K562 (cell line): ENCODE measurements around the gene TM9SF4. TPM values are rescaled to one million over a fixed set of nuclear protein-coding genes. Genes with fewer than 3 reads are reported as not detected.

Experiments
- CEBPG ChIP-seq, 3 experiments: fragments of 200-800 bp in 1 of 3; sonication (Bioruptor generic) in 1 of 3; sonication (generic) in 1 of 3; formaldehyde crosslinking in 1 of 3; IDR thresholded peaks in 2 of 3; conservative IDR thresholded peaks in 1 of 3; 2 replicates each; pipeline versions ENCODE4 v1.6.1 to v1.8.0; 2016 to 2022; ENCODE audit warnings: missing compliant biosample characterization in 2 of 3, missing genetic modification characterization in 2 of 3, mild to moderate bottlenecking in 1 of 3, missing genetic modification reagents in 1 of 3
- CHCHD3 ChIP-seq: fragments of 250-450 bp; sonication (Bioruptor Pico); IDR thresholded peaks from 2 replicates; pipeline ENCODE4 v2.1.2; 2022; ENCODE audit warnings: mild to moderate bottlenecking
- DACH1 ChIP-seq: fragments of 450-650 bp; IDR thresholded peaks from 2 replicates; pipeline ENCODE4 v1.6.1; 2018; ENCODE audit not compliant: partially characterized antibody
- DPF2 ChIP-seq: fragments of 450-650 bp; IDR thresholded peaks from 2 replicates; pipeline ENCODE4 v1.6.1; 2016
- E2F5 ChIP-seq: sonication (generic); formaldehyde crosslinking; IDR thresholded peaks from 2 replicates; pipeline ENCODE4 v1.8.0; 2022; ENCODE audit warnings: mild to moderate bottlenecking, missing genetic modification reagents
- E2F6 ChIP-seq, 2 experiments: IDR thresholded peaks; 2 replicates each; pipeline ENCODE4 v1.6.1; 2011; ENCODE audit warnings: borderline replicate concordance in 1 of 2, control low read depth in 1 of 2, low read depth in 1 of 2, low read length in 1 of 2, mild to moderate bottlenecking in 1 of 2, mixed read lengths in 1 of 2, moderate library complexity in 1 of 2; ENCODE audit not compliant: insufficient read depth in 1 of 2, insufficient read length in 1 of 2, poor library complexity in 1 of 2, severe bottlenecking in 1 of 2; ENCODE audit errors: extremely low read depth in 1 of 2
- ETV6 ChIP-seq, 3 experiments: fragments of 150-350 bp in 1 of 3; sonication (generic) in 1 of 3; formaldehyde crosslinking in 1 of 3; IDR thresholded peaks; 2 replicates each; pipeline versions ENCODE4 v1.6.1 to v1.8.0; 2014 to 2022; ENCODE audit warnings: borderline replicate concordance in 2 of 3, low read depth in 2 of 3, antibody characterized with exemption in 1 of 3, low read length in 1 of 3, mild to moderate bottlenecking in 1 of 3, missing genetic modification reagents in 1 of 3
- GTF2A2 ChIP-seq: IDR thresholded peaks from 2 replicates; pipeline ENCODE4 v1.6.1; 2016; ENCODE audit warnings: mild to moderate bottlenecking, missing genetic modification characterization, missing compliant biosample characterization
- KAT2B ChIP-seq: IDR thresholded peaks from one replicate; pipeline ENCODE4 v1.6.1; 2012; ENCODE audit warnings: low read depth, mild to moderate bottlenecking, control low read depth, inconsistent platforms, low read length, moderate library complexity
- MAFG ChIP-seq: fragments of 450-650 bp; conservative IDR thresholded peaks from 2 replicates; pipeline ENCODE4 v1.6.1; 2016; ENCODE audit warnings: missing genetic modification characterization, missing compliant biosample characterization
- MCM7 ChIP-seq, 2 experiments: fragments of 450-650 bp; IDR thresholded peaks; 2 replicates each; pipeline ENCODE4 v1.6.1; 2016 to 2018
- PRMT5 ChIP-seq: sonication (generic); formaldehyde crosslinking; IDR thresholded peaks from 2 replicates; pipeline ENCODE4 v1.5.0; 2020; ENCODE audit warnings: missing genetic modification reagents
- RAD21 ChIP-seq, 2 experiments: fragments of 250-450 bp in 1 of 2; fragments of 450-650 bp in 1 of 2; sonication (Bioruptor Pico) in 1 of 2; formaldehyde crosslinking in 1 of 2; IDR thresholded peaks in 1 of 2; conservative IDR thresholded peaks in 1 of 2; 2 replicates each; pipeline versions ENCODE4 v1.4.0 to v1.8.0; 2020 to 2022; ENCODE audit warnings: mild to moderate bottlenecking in 2 of 2, moderate library complexity in 1 of 2
- RBM25 ChIP-seq: fragments of 200-400 bp; formaldehyde crosslinking; IDR thresholded peaks from 2 replicates; pipeline ENCODE4 v1.6.1; 2018; ENCODE audit warnings: low read length, low read depth, moderate library complexity; ENCODE audit not compliant: severe bottlenecking
- SAFB ChIP-seq: fragments of 200-400 bp; formaldehyde crosslinking; IDR thresholded peaks from 2 replicates; pipeline ENCODE4 v1.6.1; 2017; ENCODE audit warnings: low read depth, low read length, borderline replicate concordance
- SMAD2 ChIP-seq: fragments of 150-350 bp; IDR thresholded peaks from 2 replicates; pipeline ENCODE4 v1.6.1; 2014; ENCODE audit warnings: low read depth, mild to moderate bottlenecking, low read length
- TRIM28 ChIP-seq: fragments of 450-650 bp; IDR thresholded peaks from 2 replicates; pipeline ENCODE4 v1.6.1; 2017
- U2AF2 ChIP-seq: fragments of 200-400 bp; formaldehyde crosslinking; optimal IDR thresholded peaks from 2 replicates; pipeline ENCODE3; 2017; ENCODE audit warnings: low read depth, mild to moderate bottlenecking, low read length
- ZBTB2 ChIP-seq: fragments of 450-650 bp; IDR thresholded peaks from 2 replicates; pipeline ENCODE4 v1.6.1; 2016; ENCODE audit warnings: antibody characterized with exemption
- ZNF197 ChIP-seq: fragments of 200-800 bp; sonication (Bioruptor generic); IDR thresholded peaks from 2 replicates; pipeline ENCODE4 v1.6.1; 2016; ENCODE audit warnings: low read depth, missing genetic modification characterization, missing compliant biosample characterization
- ZNF253 ChIP-seq: fragments of 250-450 bp; sonication (Bioruptor Pico); conservative IDR thresholded peaks from 2 replicates; pipeline ENCODE4 v1.6.1; 2021; ENCODE audit warnings: mild to moderate bottlenecking
- ZNF316 ChIP-seq: fragments of 450-650 bp; IDR thresholded peaks from 2 replicates; pipeline ENCODE4 v1.6.1; 2016
- ZNF324 ChIP-seq: fragments of 250-450 bp; sonication (Bioruptor Pico); IDR thresholded peaks from 2 replicates; pipeline ENCODE4 v1.4.0; 2020; ENCODE audit warnings: mild to moderate bottlenecking
- ZNF639 ChIP-seq, 2 experiments: fragments of 200-800 bp in 1 of 2; sonication (Bioruptor generic) in 1 of 2; sonication (generic) in 1 of 2; formaldehyde crosslinking in 1 of 2; IDR thresholded peaks in 1 of 2; conservative IDR thresholded peaks in 1 of 2; 2 replicates each; pipeline versions ENCODE4 v1.5.0 to v1.6.1; 2016 to 2020; ENCODE audit warnings: missing compliant biosample characterization in 1 of 2, missing genetic modification characterization in 1 of 2, missing genetic modification reagents in 1 of 2
- polyA plus RNA-seq, 8 experiments: library from polyadenylated mRNA; depleted of rRNA in 4 of 8; stranded (reverse) in 5 of 8; unstranded in 3 of 8; fragments of >200 nt; fragmentation: Nextera tagmentation in 2 of 8; fragmentation: Illumina TruSeq in 1 of 8; extraction: Ambion mirVana in 2 of 8; extraction: Trizol in 1 of 8; gene quantifications; 2 replicates each; pipeline versions ENCODE4 v1.2.1 to v1.2.3, GENCODE V29; 2011 to 2014; ENCODE audit warnings: inconsistent platforms in 1 of 8, missing spikeins in 1 of 8
- total RNA-seq, 7 experiments: library from RNA; depleted of rRNA in 6 of 7; stranded (reverse); fragments of >200 nt in 6 of 7; fragmentation: Illumina TruSeq in 2 of 7; extraction: Trizol in 2 of 7; gene quantifications; 2 replicates each; pipeline versions ENCODE4 v1.2.1 to v1.2.3, GENCODE V29; 2011 to 2021; ENCODE audit warnings: low replicate concordance in 1 of 7

The TM9SF4 gene
- total and polyA plus RNA-seq, 9 of the 15 experiments (the other 6 are each of a cell fraction or from before 2014, with no cell fraction given), result 14.5 to 46.3 (median 26.9) TPM

- TF ChIP-seq ETV6 (IDR thresholded peaks at IDR 0.05; ENCODE audit: borderline replicate concordance in 1 of 2, low read depth in 2 of 2, low read length in 1 of 2) (no peak), ETV6 (CRISPR knock-in tag; IDR thresholded peaks at IDR 0.05; ENCODE audit: borderline replicate concordance) (0 out of 2 replicates have a peak, but pooled peaks have one; percentile 11), U2AF2 (no peak), MAFG (tag) (no peak), ZBTB2 (no peak), ZNF639 (CRISPR knock-in tag; conservative IDR thresholded peaks at IDR 0.05 in 1 of 2, IDR thresholded peaks at IDR 0.05 in 1 of 2) (no peak), SMAD2 (no peak), KAT2B (no peak), ZNF316 (peak; percentile 96), CEBPG (CRISPR knock-in tag; IDR thresholded peaks at IDR 0.05) (no peak), CEBPG (tag; conservative IDR thresholded peaks at IDR 0.05 in 1 of 2, IDR thresholded peaks at IDR 0.05 in 1 of 2) (no peak), DACH1 (no peak), E2F6 (IDR thresholded peaks at IDR 0.05; ENCODE audit: borderline replicate concordance in 1 of 2, extremely low read depth in 1 of 2, insufficient read depth in 1 of 2, insufficient read length in 1 of 2, low read depth in 1 of 2, low read length in 1 of 2, poor library complexity in 1 of 2, severe bottlenecking in 1 of 2) (no peak), TRIM28 (peak; percentile 80; the same call in 1 of the 2 replicates), RBM25 (peak; percentile 35), GTF2A2 (no peak), PRMT5 (CRISPR knock-in tag) (no peak), E2F5 (CRISPR knock-in tag) (no peak), ZNF324 (CRISPR knock-in tag) (no peak), ZNF197 (CRISPR knock-in tag) (no peak), DPF2 (no peak), RAD21 (CRISPR knock-in tag; conservative IDR thresholded peaks at IDR 0.05 in 1 of 2, IDR thresholded peaks at IDR 0.05 in 1 of 2) (no peak), MCM7 (IDR thresholded peaks at IDR 0.05) (no peak), ZNF253 (no peak), SAFB (no peak), CHCHD3 (no peak)
Observed at GRCh38 chr20:32108814-32109391, 611 bp upstream of the TM9SF4 start (continued).
